PC-3 (cell line): Measurements from ENCODE around the gene H2AZ1. TPM values are rescaled to one million over a fixed set of nuclear protein-coding genes. Genes with fewer than 3 reads are reported as not detected.

Experiments used
- ATAC-seq: fragments of 200-7000 bp; cut with Tn5 transposase; 2 replicates; pipeline ENCODE4 v1.9.1; 2020; ENCODE audit warnings: mild to moderate bottlenecking, moderate library complexity
- BruUV-seq: library from RNA; stranded (reverse); fragments of 400-500 nt; replicated peaks from 2 replicates; lab custom pipeline; 2021; lab: Mats Ljungman, UMichigan
- CTCF ChIA-PET: fragments of 300-600 bp; sonication (Branson Sonifier 250); formaldehyde crosslinking; loops from one replicate; lab custom pipeline; 2022; ENCODE audit warnings: antibody characterized with exemption; lab: Charles Lee
- POLR2A ChIA-PET: fragments of 300-600 bp; sonication (Branson Sonifier 250); formaldehyde crosslinking; loops from one replicate; lab custom pipeline; 2022; ENCODE audit warnings: antibody characterized with exemption; ENCODE audit not compliant: unreplicated experiment; lab: Charles Lee
- DNase-seq: peaks from one replicate; pipeline ENCODE4 v3.0.0-alpha.2; 2015
- H2AFZ ChIP-seq: fragments of 300-600 bp; sonication (generic); 2 replicates; pipeline ENCODE4 v1.6.0; 2016; ENCODE audit warnings: antibody characterized with exemption, low read length
- H3F3A ChIP-seq: fragments of 300-600 bp; sonication (generic); one replicate; pipeline ENCODE4 v1.6.0; 2017; ENCODE audit warnings: antibody characterized with exemption, low read length, control low read depth, mild to moderate bottlenecking; ENCODE audit not compliant: unreplicated experiment
- H3K27ac ChIP-seq: fragments of 300-600 bp; sonication (generic); 2 replicates; pipeline ENCODE4 v1.5.1; 2016; ENCODE audit warnings: mild to moderate bottlenecking, low read length
- H3K27me3 ChIP-seq: fragments of 300-600 bp; sonication (generic); 2 replicates; pipeline ENCODE4 v1.6.1; 2016; ENCODE audit warnings: low read length, mixed read lengths
- H3K36me3 ChIP-seq: fragments of 300-600 bp; sonication (generic); 2 replicates; pipeline ENCODE4 v1.6.1; 2016; ENCODE audit warnings: low read depth, mixed run types, low read length, mixed read lengths
- H3K4me1 ChIP-seq: fragments of 300-600 bp; sonication (generic); 2 replicates; pipeline ENCODE4 v1.5.1; 2016; ENCODE audit warnings: low read length; ENCODE audit not compliant: insufficient read depth
- H3K4me2 ChIP-seq: fragments of 300-600 bp; sonication (generic); 2 replicates; pipeline ENCODE4 v1.6.0; 2016; ENCODE audit warnings: low read length
- H3K4me3 ChIP-seq: fragments of 300-600 bp; sonication (generic); 2 replicates; pipeline ENCODE4 v1.5.1; 2016; ENCODE audit warnings: mild to moderate bottlenecking, low read length, mixed read lengths
- H3K79me2 ChIP-seq: fragments of 300-600 bp; sonication (generic); 2 replicates; pipeline ENCODE4 v1.6.1; 2017; ENCODE audit warnings: low read length, mixed read lengths
- H3K9ac ChIP-seq: fragments of 300-600 bp; sonication (generic); 2 replicates; pipeline ENCODE4 v1.6.0; 2016; ENCODE audit warnings: mild to moderate bottlenecking, low read length
- H3K9me2 ChIP-seq: fragments of 300-600 bp; sonication (generic); replicated peaks from 2 replicates; pipeline ENCODE4 v1.6.1; 2016; ENCODE audit warnings: mixed run types, low read length, mixed read lengths
- H3K9me3 ChIP-seq: fragments of 300-600 bp; sonication (generic); 2 replicates; pipeline ENCODE4 v1.6.1; 2016; ENCODE audit warnings: low read length, mixed read lengths
- H4K20me1 ChIP-seq: fragments of 300-600 bp; sonication (generic); 2 replicates; pipeline ENCODE4 v1.6.1; 2016; ENCODE audit warnings: low read length, mixed read lengths
- CTCF ChIP-seq: fragments of 300-600 bp; sonication (generic); conservative IDR thresholded peaks from 2 replicates; pipeline ENCODE4 v1.5.1; 2017; ENCODE audit warnings: antibody characterized with exemption, low read depth, mild to moderate bottlenecking, low read length
- EZH2 ChIP-seq: fragments of 300-600 bp; sonication (generic); IDR thresholded peaks from one replicate; pipeline ENCODE4 v1.6.1; 2017; ENCODE audit warnings: antibody characterized with exemption, mild to moderate bottlenecking, low read length; ENCODE audit not compliant: unreplicated experiment
- EZH2phosphoT487 ChIP-seq: fragments of 300-600 bp; sonication (generic); IDR thresholded peaks from 2 replicates; pipeline ENCODE4 v1.6.1; 2018; ENCODE audit warnings: mild to moderate bottlenecking, antibody characterized with exemption, low read length, borderline replicate concordance
- intact Hi-C: fragments of 100-400 bp; cut with micrococcal nuclease; formaldehyde crosslinking; loops from 2 replicates; pipeline ENCODE4 v1.9.0; 2023
- total RNA-seq: library from RNA; depleted of rRNA; stranded (reverse); fragments of >200 nt; gene quantifications from 2 replicates; pipeline ENCODE4 v1.2.3, GENCODE V29; 2014

Gene H2AZ1
- total RNA-seq, 1 experiment from 2014 or later = 433 TPM

DNA sequence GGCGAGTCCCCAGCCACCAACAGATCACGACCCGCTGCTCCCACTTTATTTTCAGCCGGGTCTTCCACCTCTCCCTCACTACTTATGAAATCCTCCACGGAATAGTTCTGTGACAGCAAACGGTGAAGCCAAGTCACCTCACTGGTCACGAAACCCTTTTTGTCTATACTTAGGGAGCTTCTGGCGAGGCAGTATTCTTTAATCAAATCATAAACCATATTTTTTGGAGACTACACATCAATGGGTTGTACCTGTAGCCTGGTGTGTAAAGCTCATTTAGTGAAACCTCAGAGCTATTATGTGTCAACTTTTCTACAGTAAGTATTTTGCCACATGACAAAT lies 809 bp upstream of the H2AZ1 start:
- intact Hi-C loops = loop anchor here (5.0 kb wide), 1 partner anchor 46 kb away; no protein-coding TSS in a partner anchor
- ATAC-seq = no peak
- Histone ChIP-seq H3K27me3 (no peaks in the 10 kb centered on the region), H4K20me1 (peaks cover 14% of the 10 kb centered on the region), H3F3A (no peaks in the 10 kb centered on the region), H3K79me2 (peaks cover 30% of the 10 kb centered on the region), H3K27ac (no peak overlapping the region), H3K4me1 (peaks cover 23% of the 10 kb centered on the region), H3K9me2 (no peaks in the 10 kb centered on the region), H3K4me2 (peak overlapping the region; percentile 80), H2AFZ (peak overlapping the region; percentile 89), H3K36me3 (peaks cover 12% of the 10 kb centered on the region), H3K9me3 (no peaks in the 10 kb centered on the region), H3K9ac (peak overlapping the region; percentile 58), H3K4me3 (peak overlapping the region; percentile 96)
- ChIA-PET CTCF (no interaction called here), POLR2A (no interaction called here)
- BruUV-seq = TSS peak; percentile 50
- no peak for DNase-seq
- TF ChIP-seq EZH2 (no peak), EZH2phosphoT487 (no peak), CTCF (no peak)

DNA sequence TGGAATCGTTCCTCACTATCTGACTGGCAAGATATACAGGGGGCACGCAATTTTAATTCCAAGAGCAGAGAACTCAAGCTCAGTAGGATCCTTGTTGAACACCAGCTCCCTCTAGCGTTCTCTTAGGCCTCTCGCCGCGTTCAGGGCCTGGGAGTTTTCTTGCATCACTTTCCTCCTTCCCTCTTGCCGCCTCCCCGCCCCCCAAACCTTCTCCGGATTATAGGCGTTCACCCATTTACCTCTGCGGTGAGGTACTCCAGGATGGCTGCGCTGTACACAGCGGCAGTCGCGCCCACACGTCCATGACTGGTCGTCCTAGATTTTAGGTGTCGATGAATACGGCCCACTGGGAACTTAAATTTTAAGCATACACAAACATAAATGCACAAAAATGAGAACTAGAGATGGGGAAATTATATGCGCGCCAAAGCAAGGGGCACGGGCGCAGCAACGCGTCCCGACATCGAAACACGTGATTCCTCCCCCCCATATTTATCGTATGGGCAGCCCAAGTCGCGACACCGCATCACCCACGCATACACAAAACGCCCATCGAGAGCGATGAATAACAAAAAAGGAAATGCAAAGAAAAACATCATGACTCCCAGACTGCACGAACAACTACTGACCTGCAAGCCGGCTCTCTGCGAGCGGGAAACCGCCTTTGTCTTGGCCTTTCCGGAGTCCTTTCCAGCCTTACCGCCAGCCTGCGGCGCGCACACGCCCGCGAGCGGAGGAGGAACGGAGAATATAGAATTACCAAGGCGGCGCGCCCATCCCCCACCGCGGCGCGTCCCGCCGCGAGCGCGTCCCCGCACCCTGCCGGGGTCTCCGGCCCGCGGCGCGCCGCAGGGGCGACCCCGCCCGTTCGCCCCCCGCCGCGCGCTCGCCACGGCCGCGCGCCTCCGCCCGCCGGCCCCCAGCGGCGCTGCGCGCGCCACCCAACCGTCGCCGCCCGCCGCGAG lies 759 bp downstream of the H2AZ1 start:
- H3K27ac ChIP-seq = peak overlapping the region; percentile 63
- peak overlapping the region; percentile 100 for H3K4me2 ChIP-seq
- peaks cover 33% of the 10 kb centered on the region for H3K4me1 ChIP-seq
- TF ChIP-seq EZH2 (no peak), CTCF (peak; percentile 70)
- H3K27me3 ChIP-seq = no peaks in the 10 kb centered on the region
- peaks cover 12% of the 10 kb centered on the region for H3K36me3 ChIP-seq
- intact Hi-C loops = loop anchor here (2.0 to 5.0 kb wide), 4 partner anchors 52 to 385 kb away; partner anchors contain the start of genes DAPP1 and TRMT10A
- H3K9me2 ChIP-seq = no peaks in the 10 kb centered on the region
- BruUV-seq = TSS peak; percentile 31
- peak overlapping the region; percentile 94 for H3K9ac ChIP-seq
- peak; percentile 92 for DNase-seq
- no peaks in the 10 kb centered on the region for H3F3A ChIP-seq
- no peaks in the 10 kb centered on the region for H3K9me3 ChIP-seq
- H4K20me1 ChIP-seq = peaks cover 17% of the 10 kb centered on the region
- ATAC-seq = peak; percentile 32
- peaks cover 46% of the 10 kb centered on the region for H3K79me2 ChIP-seq
- H3K4me3 ChIP-seq = peak overlapping the region; percentile 96
- ChIA-PET POLR2A (interaction anchor here (0.6 kb wide), 2 partner anchors 11 to 55 kb away, joined by 3 to 10 read pairs; partner anchors contain the start of gene LAMTOR3), CTCF (interaction anchor here (0.5 kb wide), 1 partner anchor 49 kb away, joined by 3 read pairs; no protein-coding TSS in a partner anchor)
- H2AFZ ChIP-seq = peak overlapping the region; percentile 4; the same call in 1 of the 2 replicates

DNA sequence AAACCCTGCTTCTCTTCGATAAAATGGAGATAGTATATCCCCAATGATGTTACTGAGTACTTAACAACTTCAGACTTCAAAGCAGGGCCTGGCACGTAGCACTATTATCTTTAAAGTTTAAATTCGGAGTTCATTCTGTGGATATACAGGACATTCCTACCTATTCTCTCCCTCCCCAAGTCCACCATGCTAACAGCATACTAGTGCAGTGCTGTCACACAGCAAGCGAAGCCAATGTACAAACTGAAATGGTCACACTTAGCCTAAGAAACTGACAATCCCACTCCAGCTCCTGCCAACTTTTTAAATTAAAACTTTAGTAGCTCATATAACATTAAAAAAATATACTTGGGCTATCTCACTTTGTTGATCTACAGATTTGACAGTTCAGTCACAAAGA lies 2.5 kb downstream of the H2AZ1 start:
- ChIA-PET CTCF (no interaction called here), POLR2A (no interaction called here)
- peak overlapping the region; percentile 96 for H3K4me3 ChIP-seq
- H3K4me2 ChIP-seq = peak overlapping the region; percentile 100
- H3K9me3 ChIP-seq = no peaks in the 10 kb centered on the region
- H3K27ac ChIP-seq = peak overlapping the region; percentile 50; the same call in 1 of the 2 replicates
- TF ChIP-seq CTCF (no peak), EZH2 (no peak), EZH2phosphoT487 (no peak)
- H3K9ac ChIP-seq = no peak overlapping the region
- no peaks in the 10 kb centered on the region for H3K27me3 ChIP-seq
- H3K4me1 ChIP-seq = peaks cover 37% of the 10 kb centered on the region
- no peak for ATAC-seq
- no TSS peak for BruUV-seq
- H2AFZ ChIP-seq = no peak overlapping the region
- H3K9me2 ChIP-seq = no peaks in the 10 kb centered on the region
- intact Hi-C loops = loop anchor here (2.0 to 5.0 kb wide), 4 partner anchors 50 to 383 kb away; partner anchors contain the start of genes DAPP1 and TRMT10A
- peaks cover 20% of the 10 kb centered on the region for H4K20me1 ChIP-seq
- H3F3A ChIP-seq = no peaks in the 10 kb centered on the region
- H3K36me3 ChIP-seq = peaks cover 12% of the 10 kb centered on the region
- no peak for DNase-seq
- H3K79me2 ChIP-seq = peaks cover 63% of the 10 kb centered on the region
